ENCODE data around the gene ALDH4A1. TPM values are rescaled to one million over a fixed set of nuclear protein-coding genes. Genes with fewer than 3 reads are reported as not detected.
A peak's percentile ranks its signal among the peaks of the same experiment; 100 is the strongest.

ALDH4A1 gene
- 10 to 100 TPM; 34.7 to 39.6 TPM for polyA plus RNA-seq

- Histone ChIP-seq H3K27me3 (ENCODE audit: control insufficient read depth in 1 of 2, insufficient read depth in 2 of 2, low read length in 2 of 2) (no peaks in the 10 kb centered on the region), H3K4me3 (ENCODE audit: low read depth in 1 of 2, low read length in 2 of 2) (peak within 1 kb of the TSS; percentile 59 to 66), H3K36me3 (ENCODE audit: control insufficient read depth in 2 of 2, insufficient read depth in 2 of 2, low read length in 1 of 2) (peaks cover 0 to 5% of the 10 kb centered on the region in 2 donors), H3K9me3 (ENCODE audit: control insufficient read depth in 2 of 2, insufficient read depth in 1 of 2, low read depth in 1 of 2, low read length in 1 of 2) (no peaks in the 10 kb centered on the region), H3K4me1 (ENCODE audit: control insufficient read depth in 2 of 2, insufficient read depth in 2 of 2, low read length in 1 of 2) (peaks cover 3 to 9% of the 10 kb centered on the region in 2 donors), H3K27ac (ENCODE audit: low read depth in 2 of 2, low read length in 1 of 2) (peak within 1 kb of the TSS; percentile 94 to 97)
- WGBS, 2 donors = 0 to 1% methylated on average over 55 of the region's 55 CpGs
Observed at GRCh38 chr1:18902523-18903290, at the start of gene ALDH4A1. Gene ALDH4A1, minus strand, starts transcription at chr1:18902555. Its CDS starts 32 bp downstream, at chr1:18902523.

GRCh38 chr1:18951818-18952391, 49.5 kb upstream of the ALDH4A1 start:
- peaks cover 0 to 3% of the 10 kb centered on the region in 2 donors for H3K36me3 ChIP-seq (ENCODE audit: control insufficient read depth in 2 of 2, insufficient read depth in 2 of 2, low read length in 1 of 2)
- no peaks in the 10 kb centered on the region for H3K9me3 ChIP-seq (ENCODE audit: control insufficient read depth in 2 of 2, insufficient read depth in 1 of 2, low read depth in 1 of 2, low read length in 1 of 2)
- no peaks in the 10 kb centered on the region for H3K27me3 ChIP-seq (ENCODE audit: control insufficient read depth in 1 of 2, insufficient read depth in 2 of 2, low read length in 2 of 2)
- peaks cover 25 to 31% of the 10 kb centered on the region in 2 donors for H3K4me1 ChIP-seq (ENCODE audit: control insufficient read depth in 2 of 2, insufficient read depth in 2 of 2, low read length in 1 of 2)
- H3K4me3 ChIP-seq (ENCODE audit: low read depth in 1 of 2, low read length in 2 of 2) = no peak overlapping the region
- peak overlapping the region; percentile 60 to 93 for H3K27ac ChIP-seq (ENCODE audit: low read depth in 2 of 2, low read length in 1 of 2)
- WGBS, 2 donors = 46 to 54% methylated on average over 8 of the region's 8 CpGs

GRCh38 chr1:18951416-18951815, 49.1 kb upstream of the ALDH4A1 start:
- H3K9me3 ChIP-seq (ENCODE audit: control insufficient read depth in 2 of 2, insufficient read depth in 1 of 2, low read depth in 1 of 2, low read length in 1 of 2) = no peaks in the 10 kb centered on the region
- no peaks in the 10 kb centered on the region for H3K27me3 ChIP-seq (ENCODE audit: control insufficient read depth in 1 of 2, insufficient read depth in 2 of 2, low read length in 2 of 2)
- peak overlapping the region; percentile 60 to 93 for H3K27ac ChIP-seq (ENCODE audit: low read depth in 2 of 2, low read length in 1 of 2)
- H3K4me1 ChIP-seq (ENCODE audit: control insufficient read depth in 2 of 2, insufficient read depth in 2 of 2, low read length in 1 of 2) = peaks cover 25 to 32% of the 10 kb centered on the region in 2 donors
- H3K4me3 ChIP-seq (ENCODE audit: low read depth in 1 of 2, low read length in 2 of 2) = no peak overlapping the region
- 66 to 68% methylated on average over 9 of the region's 9 CpGs for WGBS, 2 donors
- peaks cover 0 to 3% of the 10 kb centered on the region in 2 donors for H3K36me3 ChIP-seq (ENCODE audit: control insufficient read depth in 2 of 2, insufficient read depth in 2 of 2, low read length in 1 of 2)

DNA sequence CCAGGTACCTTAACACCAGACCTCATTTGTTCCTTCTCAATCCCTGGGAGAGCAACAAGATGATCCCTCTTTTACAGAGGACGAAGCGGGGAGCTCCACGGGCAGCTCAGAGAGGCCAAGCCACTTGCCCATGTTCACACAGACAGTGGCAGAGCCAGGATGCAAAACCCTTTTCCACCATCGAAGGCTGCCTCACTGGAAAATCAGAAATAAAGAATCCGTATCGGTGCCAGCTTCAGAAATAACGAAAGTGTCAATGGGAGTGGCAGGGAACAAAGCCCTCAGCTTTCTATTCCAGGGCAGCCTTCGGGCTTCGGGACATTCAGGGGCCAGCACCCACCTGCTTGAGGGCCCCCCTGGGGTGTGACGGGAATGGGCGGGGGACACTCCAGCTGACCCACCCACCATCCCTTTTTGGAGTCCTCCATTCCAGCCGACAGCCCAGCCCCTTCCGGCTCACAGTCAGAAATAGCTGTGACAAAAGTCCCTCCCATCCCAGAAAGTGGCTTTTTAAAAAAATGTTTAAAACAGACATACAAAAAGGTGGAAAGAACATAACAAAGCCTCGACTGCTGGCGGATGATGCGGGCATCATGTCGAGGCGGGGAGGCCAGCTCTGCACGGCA, 48.2 kb upstream of the ALDH4A1 start:
- Histone ChIP-seq H3K27ac (ENCODE audit: low read depth in 2 of 2, low read length in 1 of 2) (peak overlapping the region; percentile 60 to 93), H3K9me3 (ENCODE audit: control insufficient read depth in 2 of 2, insufficient read depth in 1 of 2, low read depth in 1 of 2, low read length in 1 of 2) (no peaks in the 10 kb centered on the region), H3K4me3 (ENCODE audit: low read depth in 1 of 2, low read length in 2 of 2) (peak overlapping the region in 1 of 2 donors; percentile 39), H3K27me3 (ENCODE audit: control insufficient read depth in 1 of 2, insufficient read depth in 2 of 2, low read length in 2 of 2) (no peaks in the 10 kb centered on the region), H3K36me3 (ENCODE audit: control insufficient read depth in 2 of 2, insufficient read depth in 2 of 2, low read length in 1 of 2) (peaks cover 0 to 3% of the 10 kb centered on the region in 2 donors), H3K4me1 (ENCODE audit: control insufficient read depth in 2 of 2, insufficient read depth in 2 of 2, low read length in 1 of 2) (peaks cover 25 to 34% of the 10 kb centered on the region in 2 donors)
- WGBS, 2 donors = 28 to 33% methylated on average over 19 of the region's 19 CpGs

DNA sequence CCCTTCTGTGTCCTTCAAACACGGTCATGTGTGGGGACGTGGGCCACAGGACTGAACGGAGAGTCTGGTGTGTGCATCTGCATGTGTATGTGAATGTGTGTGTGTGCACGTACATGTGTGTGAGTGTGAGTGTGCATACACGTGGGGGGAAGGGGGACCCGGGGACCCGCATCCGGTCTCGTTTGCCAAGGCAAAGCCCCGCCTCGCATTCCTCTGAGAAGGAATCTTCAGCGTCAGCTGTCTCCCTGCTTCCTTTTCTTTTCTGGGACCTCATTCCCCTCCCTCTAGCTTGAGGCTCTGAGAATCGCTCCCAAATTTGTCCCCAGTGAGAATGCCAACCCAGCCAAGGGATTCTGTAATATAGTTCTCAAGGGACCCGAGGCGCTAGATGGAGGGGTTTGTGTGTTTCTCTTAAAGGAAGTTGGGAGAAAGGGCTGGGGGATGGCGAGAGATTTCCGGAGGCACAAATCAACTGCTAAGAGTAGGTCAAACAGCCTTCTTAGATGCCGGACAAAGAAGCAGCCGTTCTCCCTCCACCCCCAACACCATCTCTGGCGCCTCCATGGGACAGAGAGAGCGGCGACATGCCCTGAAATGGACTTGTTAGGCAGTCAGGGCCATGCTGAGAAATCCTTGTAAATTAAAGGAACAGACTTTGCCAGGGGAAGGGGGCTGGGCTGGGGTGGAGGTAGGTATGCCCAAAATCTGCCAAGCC, 47.5 kb upstream of the ALDH4A1 start:
- H3K27me3 ChIP-seq (ENCODE audit: control insufficient read depth in 1 of 2, insufficient read depth in 2 of 2, low read length in 2 of 2) = no peaks in the 10 kb centered on the region
- 15 to 26% methylated on average over 22 of the region's 22 CpGs for WGBS, 2 donors
- H3K4me3 ChIP-seq (ENCODE audit: low read depth in 1 of 2, low read length in 2 of 2) = peak overlapping the region in 1 of 2 donors; percentile 39
- peak overlapping the region; percentile 60 to 93 for H3K27ac ChIP-seq (ENCODE audit: low read depth in 2 of 2, low read length in 1 of 2)
- no peaks in the 10 kb centered on the region for H3K9me3 ChIP-seq (ENCODE audit: control insufficient read depth in 2 of 2, insufficient read depth in 1 of 2, low read depth in 1 of 2, low read length in 1 of 2)
- H3K36me3 ChIP-seq (ENCODE audit: control insufficient read depth in 2 of 2, insufficient read depth in 2 of 2, low read length in 1 of 2) = peaks cover 0 to 3% of the 10 kb centered on the region in 2 donors
- peaks cover 27 to 41% of the 10 kb centered on the region in 2 donors for H3K4me1 ChIP-seq (ENCODE audit: control insufficient read depth in 2 of 2, insufficient read depth in 2 of 2, low read length in 1 of 2)

DNA sequence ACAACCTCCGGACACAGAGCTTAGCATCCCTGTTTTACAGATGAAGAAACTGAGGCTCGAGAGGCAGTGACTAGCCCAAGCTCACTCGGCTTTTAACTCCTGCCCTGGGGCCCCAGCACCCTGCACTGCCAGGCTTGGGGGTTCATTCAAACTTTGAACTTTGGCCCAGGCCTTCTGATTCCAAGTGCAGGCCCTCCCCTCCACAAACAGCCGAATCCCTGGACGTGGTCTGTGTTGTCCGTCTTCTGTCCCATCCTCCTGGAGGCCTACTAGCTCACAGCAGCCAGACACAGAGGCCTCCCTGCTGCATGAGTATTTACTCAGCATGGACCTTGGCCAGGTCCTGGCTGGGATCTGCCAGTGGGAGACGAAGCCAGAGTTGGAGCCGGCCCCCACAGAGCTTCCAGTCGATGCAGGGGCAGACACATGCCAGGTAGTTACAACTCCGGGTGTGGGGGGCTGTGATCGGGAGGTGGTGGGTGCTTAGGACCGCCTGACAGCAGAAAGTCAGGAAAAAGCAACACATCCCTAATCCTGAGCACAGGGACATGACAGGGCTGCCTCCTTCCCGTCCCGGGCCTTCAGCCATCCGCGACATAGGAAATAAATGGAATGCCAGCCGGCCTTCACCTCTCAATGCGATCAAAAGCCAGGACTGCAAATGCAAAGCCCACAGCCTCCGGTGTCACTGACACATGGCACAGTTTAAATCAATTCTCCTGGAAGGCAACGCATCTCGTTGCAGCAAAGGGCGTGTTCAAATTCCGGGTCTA, 46.7 kb upstream of the ALDH4A1 start:
- peaks cover 0 to 3% of the 10 kb centered on the region in 2 donors for H3K36me3 ChIP-seq (ENCODE audit: control insufficient read depth in 2 of 2, insufficient read depth in 2 of 2, low read length in 1 of 2)
- peaks cover 27 to 42% of the 10 kb centered on the region in 2 donors for H3K4me1 ChIP-seq (ENCODE audit: control insufficient read depth in 2 of 2, insufficient read depth in 2 of 2, low read length in 1 of 2)
- WGBS, 2 donors = 34 to 44% methylated on average over 23 of the region's 23 CpGs
- H3K27me3 ChIP-seq (ENCODE audit: control insufficient read depth in 1 of 2, insufficient read depth in 2 of 2, low read length in 2 of 2) = no peaks in the 10 kb centered on the region
- H3K4me3 ChIP-seq (ENCODE audit: low read depth in 1 of 2, low read length in 2 of 2) = no peak overlapping the region
- peak overlapping the region; percentile 60 to 93 for H3K27ac ChIP-seq (ENCODE audit: low read depth in 2 of 2, low read length in 1 of 2)
- no peaks in the 10 kb centered on the region for H3K9me3 ChIP-seq (ENCODE audit: control insufficient read depth in 2 of 2, insufficient read depth in 1 of 2, low read depth in 1 of 2, low read length in 1 of 2)

- Histone ChIP-seq H3K36me3 (ENCODE audit: control insufficient read depth in 2 of 2, insufficient read depth in 2 of 2, low read length in 1 of 2) (peaks cover 0 to 3% of the 10 kb centered on the region in 2 donors), H3K27me3 (ENCODE audit: control insufficient read depth in 1 of 2, insufficient read depth in 2 of 2, low read length in 2 of 2) (no peaks in the 10 kb centered on the region), H3K4me1 (ENCODE audit: control insufficient read depth in 2 of 2, insufficient read depth in 2 of 2, low read length in 1 of 2) (peaks cover 21 to 42% of the 10 kb centered on the region in 2 donors), H3K4me3 (ENCODE audit: low read depth in 1 of 2, low read length in 2 of 2) (no peak overlapping the region), H3K27ac (ENCODE audit: low read depth in 2 of 2, low read length in 1 of 2) (peak overlapping the region; percentile 60 to 93), H3K9me3 (ENCODE audit: control insufficient read depth in 2 of 2, insufficient read depth in 1 of 2, low read depth in 1 of 2, low read length in 1 of 2) (no peaks in the 10 kb centered on the region)
- WGBS, 2 donors = 50 to 58% methylated on average over 15 of the region's 15 CpGs
Observed at GRCh38 chr1:18948048-18948912, 45.9 kb upstream of the ALDH4A1 start.

GRCh38 chr1:18947570-18947969, 45.2 kb upstream of the ALDH4A1 start:
- Histone ChIP-seq H3K27ac (ENCODE audit: low read depth in 2 of 2, low read length in 1 of 2) (peak overlapping the region in 1 of 2 donors; percentile 56), H3K9me3 (ENCODE audit: control insufficient read depth in 2 of 2, insufficient read depth in 1 of 2, low read depth in 1 of 2, low read length in 1 of 2) (no peaks in the 10 kb centered on the region), H3K36me3 (ENCODE audit: control insufficient read depth in 2 of 2, insufficient read depth in 2 of 2, low read length in 1 of 2) (no peaks in the 10 kb centered on the region), H3K27me3 (ENCODE audit: control insufficient read depth in 1 of 2, insufficient read depth in 2 of 2, low read length in 2 of 2) (no peaks in the 10 kb centered on the region), H3K4me1 (ENCODE audit: control insufficient read depth in 2 of 2, insufficient read depth in 2 of 2, low read length in 1 of 2) (peaks cover 21 to 42% of the 10 kb centered on the region in 2 donors), H3K4me3 (ENCODE audit: low read depth in 1 of 2, low read length in 2 of 2) (no peak overlapping the region)
- WGBS, 2 donors = 70 to 79% methylated on average over 8 to 9 of the region's 9 CpGs

Measured in esophagus (tissue), 2 donors.